Hepatocyte (in vitro differentiated cells): ENCODE measurements around the gene C6orf132. TPM values are rescaled to one million over a fixed set of nuclear protein-coding genes. Genes with fewer than 3 reads are reported as not detected.
"Not testable (repeated sequence)": the region's sequence is repeated elsewhere in the genome, so short reads cannot be mapped to it uniquely, and the experiment has no call there.

Experiments used
- DNase-seq: peaks from one replicate; pipeline ENCODE4 v3.0.0-alpha.2; 2016; ENCODE audit warnings: low spot score
- H2AFZ ChIP-seq: fragments of 200-600 bp; sonication (generic); 2 replicates; pipeline ENCODE4 v1.6.0; 2016; ENCODE audit warnings: antibody characterized with exemption, mild to moderate bottlenecking
- H3K27ac ChIP-seq: fragments of 200-600 bp; sonication (generic); 2 replicates; pipeline ENCODE4 v1.5.1; 2016; ENCODE audit warnings: mild to moderate bottlenecking
- H3K27me3 ChIP-seq: fragments of 200-600 bp; sonication (generic); 2 replicates; pipeline ENCODE4 v1.6.1; 2016
- H3K36me3 ChIP-seq: fragments of 200-600 bp; sonication (generic); replicated peaks from 2 replicates; pipeline ENCODE4 v1.5.1; 2016; ENCODE audit warnings: low read depth; ENCODE audit not compliant: insufficient read depth
- H3K4me1 ChIP-seq: fragments of 200-600 bp; sonication (generic); 2 replicates; pipeline ENCODE4 v1.5.1; 2016; ENCODE audit warnings: mild to moderate bottlenecking, moderate library complexity; ENCODE audit not compliant: insufficient read depth
- H3K4me2 ChIP-seq: fragments of 200-600 bp; sonication (generic); 2 replicates; pipeline ENCODE4 v1.6.0; 2016
- H3K4me3 ChIP-seq: fragments of 200-600 bp; sonication (generic); 2 replicates; pipeline ENCODE4 v1.5.1; 2016; ENCODE audit warnings: mild to moderate bottlenecking
- H3K79me2 ChIP-seq: fragments of 200-600 bp; sonication (generic); 2 replicates; pipeline ENCODE4 v1.6.0; 2017; ENCODE audit warnings: mild to moderate bottlenecking
- H3K9me2 ChIP-seq: fragments of 200-600 bp; sonication (generic); replicated peaks from 2 replicates; pipeline ENCODE4 v1.6.0; 2017; ENCODE audit warnings: mild to moderate bottlenecking; ENCODE audit not compliant: insufficient read depth
- H3K9me3 ChIP-seq: fragments of 200-600 bp; sonication (generic); 2 replicates; pipeline ENCODE4 v1.5.1; 2016; ENCODE audit warnings: low read depth, mild to moderate bottlenecking
- H4K20me1 ChIP-seq: fragments of 200-600 bp; sonication (generic); 2 replicates; pipeline ENCODE4 v1.6.0; 2016; ENCODE audit warnings: mild to moderate bottlenecking; ENCODE audit not compliant: insufficient read depth, poor library complexity, severe bottlenecking
- CTCF ChIP-seq: fragments of 200-600 bp; sonication (generic); IDR thresholded peaks from 2 replicates; pipeline ENCODE4 v1.5.1; 2016; ENCODE audit warnings: antibody characterized with exemption, mild to moderate bottlenecking; ENCODE audit not compliant: poor library complexity
- EZH2 ChIP-seq: fragments of 200-600 bp; sonication (generic); IDR thresholded peaks from 2 replicates; pipeline ENCODE4 v1.6.1; 2016; ENCODE audit warnings: antibody characterized with exemption, mild to moderate bottlenecking, borderline replicate concordance
- EZH2phosphoT487 ChIP-seq: fragments of 200-600 bp; sonication (generic); IDR thresholded peaks from one replicate; pipeline ENCODE4 v1.6.1; 2018; ENCODE audit warnings: antibody characterized with exemption, mild to moderate bottlenecking, low read depth, moderate library complexity; ENCODE audit not compliant: unreplicated experiment, severe bottlenecking
- WGBS: methylation state at CpG from one replicate; pipeline ENCODE4 v1.1.6; 2016; ENCODE audit warnings: low lambda C conversion rate; ENCODE audit errors: missing lambda C conversion rate; 5-methylcytosine and 5-hydroxymethylcytosine counted together
- polyA plus RNA-seq: library from polyadenylated mRNA; unstranded; fragments of >200 nt; fragmentation: Nextera tagmentation; extraction: Ambion mirVana; gene quantifications from 2 replicates; pipeline ENCODE4 v1.2.1, GENCODE V29; 2016
- total RNA-seq: library from RNA; depleted of rRNA; stranded (reverse); fragments of >200 nt; gene quantifications from 2 replicates; pipeline ENCODE4 v1.2.3, GENCODE V29; 2014

Gene C6orf132
- total and polyA plus RNA-seq, 2 experiments from 2014 or later, result 10.5 to 12.5 TPM

DNA sequence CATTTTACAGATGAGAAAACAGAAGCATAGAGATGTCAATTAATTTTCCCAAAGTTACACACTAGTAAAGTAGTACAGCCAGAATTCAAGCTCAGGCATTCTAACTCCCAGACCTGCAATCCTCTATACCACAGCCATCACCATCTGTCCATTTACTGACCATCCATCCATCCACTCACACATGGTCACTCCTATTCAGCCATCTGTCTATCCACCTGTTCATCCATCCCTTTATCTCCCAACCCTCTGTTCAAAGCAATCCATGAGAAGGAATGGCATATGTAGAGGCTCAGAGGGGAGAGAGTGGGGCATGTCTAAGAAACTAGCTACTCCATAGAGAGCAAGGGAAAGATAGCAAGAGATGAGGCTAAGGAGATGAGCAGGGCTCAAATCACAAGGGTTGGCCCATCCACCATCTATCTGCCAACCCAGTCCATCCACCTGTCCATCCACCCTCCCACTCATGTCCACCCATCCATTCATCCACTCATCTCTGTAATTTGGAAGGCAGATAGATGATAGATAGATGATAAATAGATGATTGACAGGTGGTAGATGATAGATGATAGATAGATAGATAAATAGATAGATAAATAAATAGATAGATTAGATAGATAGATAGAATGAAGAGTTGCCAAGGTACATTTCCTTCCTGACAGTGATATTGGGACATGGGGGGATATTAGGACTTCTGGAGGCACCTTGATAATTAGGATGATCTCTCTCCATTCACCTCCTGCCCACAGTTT is 12.2 kb upstream of the C6orf132 start:
- no peak for DNase-seq
- H3K9me3 ChIP-seq, result no peaks in the 10 kb centered on the region
- H2AFZ ChIP-seq, result no peak overlapping the region
- no peak overlapping the region for H3K4me2 ChIP-seq
- no peaks in the 10 kb centered on the region for H3K9me2 ChIP-seq
- no peaks in the 10 kb centered on the region for H3K36me3 ChIP-seq
- H3K4me1 ChIP-seq, result peaks cover 5% of the 10 kb centered on the region
- no peaks in the 10 kb centered on the region for H3K79me2 ChIP-seq
- TF ChIP-seq EZH2phosphoT487 (no peak), CTCF (no peak), EZH2 (no peak)
- no peaks in the 10 kb centered on the region for H3K27me3 ChIP-seq
- no peak overlapping the region for H3K4me3 ChIP-seq
- no peaks in the 10 kb centered on the region for H4K20me1 ChIP-seq
- H3K27ac ChIP-seq, result no peak overlapping the region

GRCh38 chr6:42153921-42154320 is 11.5 kb upstream of the C6orf132 start:
- Histone ChIP-seq H3K9me3 (no peaks in the 10 kb centered on the region), H2AFZ (no peak overlapping the region), H3K4me3 (no peak overlapping the region), H3K79me2 (no peaks in the 10 kb centered on the region), H3K27me3 (no peaks in the 10 kb centered on the region), H3K36me3 (no peaks in the 10 kb centered on the region), H4K20me1 (no peaks in the 10 kb centered on the region), H3K4me1 (peaks cover 5% of the 10 kb centered on the region), H3K9me2 (no peaks in the 10 kb centered on the region), H3K27ac (no peak overlapping the region), H3K4me2 (no peak overlapping the region)
- TF ChIP-seq EZH2 (no peak), EZH2phosphoT487 (no peak), CTCF (no peak)
- DNase-seq, result no peak
- WGBS, result 90% methylated on average over 5 of the region's 5 CpGs

DNA sequence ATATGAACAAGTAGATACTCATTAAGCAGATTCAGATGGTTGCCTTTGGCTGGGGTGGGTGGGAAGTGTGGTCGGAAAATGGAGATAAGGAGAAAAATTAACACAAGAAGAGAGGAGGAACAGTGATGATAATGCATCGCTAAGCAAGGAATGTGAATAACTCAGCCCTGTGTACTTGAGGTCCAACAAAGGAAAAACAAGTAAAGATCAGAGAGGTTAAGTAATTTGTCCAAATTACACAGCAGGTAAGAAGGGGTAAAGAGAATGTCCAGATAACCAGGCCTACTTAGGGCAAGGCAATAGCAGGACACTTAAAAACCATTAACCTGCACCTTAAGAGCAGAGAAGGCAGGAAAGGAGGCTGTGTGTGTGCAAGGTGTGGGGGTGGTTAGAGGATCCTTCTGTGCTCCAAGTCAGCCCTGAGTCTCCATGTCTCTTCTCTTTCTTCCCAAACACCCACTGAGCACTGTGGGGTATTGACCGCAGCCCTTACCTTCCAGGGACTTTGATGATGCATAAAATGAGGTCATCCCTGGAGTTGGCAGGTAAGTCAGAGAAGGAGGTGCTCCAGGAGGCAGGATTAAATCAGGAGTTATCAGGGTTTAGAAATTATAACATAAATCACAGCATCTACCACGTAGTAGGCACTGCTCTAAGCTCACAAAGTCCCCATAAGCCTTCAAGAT is 10.3 kb upstream of the C6orf132 start:
- H4K20me1 ChIP-seq, H3K9me2 ChIP-seq, H3K36me3 ChIP-seq, DNase-seq, H3K79me2 ChIP-seq, H2AFZ ChIP-seq, H3K4me3 ChIP-seq, H3K27me3 ChIP-seq, H3K9me3 ChIP-seq, H3K27ac ChIP-seq, H3K4me2 ChIP-seq, H3K4me1 ChIP-seq: not testable (repeated sequence)
- 74% methylated on average over 4 of the region's 4 CpGs for WGBS

GRCh38 chr6:42152024-42152423 is 9.6 kb upstream of the C6orf132 start:
- no peak overlapping the region for H3K27ac ChIP-seq
- H2AFZ ChIP-seq, result no peak overlapping the region
- no peak overlapping the region for H3K4me3 ChIP-seq
- no peaks in the 10 kb centered on the region for H3K9me3 ChIP-seq
- H4K20me1 ChIP-seq, result no peaks in the 10 kb centered on the region
- WGBS, result 90% methylated on average over 8 of the region's 8 CpGs
- DNase-seq, result no peak
- no peaks in the 10 kb centered on the region for H3K36me3 ChIP-seq
- H3K9me2 ChIP-seq, result no peaks in the 10 kb centered on the region
- no peaks in the 10 kb centered on the region for H3K27me3 ChIP-seq
- TF ChIP-seq EZH2, result no peak
- TF ChIP-seq CTCF, result no peak
- TF ChIP-seq EZH2phosphoT487, result no peak
- no peaks in the 10 kb centered on the region for H3K4me1 ChIP-seq
- no peak overlapping the region for H3K4me2 ChIP-seq
- no peaks in the 10 kb centered on the region for H3K79me2 ChIP-seq
